ENCODE results near the gene PPP2R2C. TPM values are rescaled to one million over a fixed set of nuclear protein-coding genes. Genes with fewer than 3 reads are reported as not detected.
A peak's percentile ranks its signal among the peaks of the same experiment; 100 is the strongest.

The PPP2R2C gene
- total RNA-seq, 1 donor from 2014 or later, result 10.8 TPM

GRCh38 chr4:6461301-6462165, 10.9 kb downstream of the PPP2R2C start:
- no peaks in the 10 kb centered on the region for H3K9me3 Mint-ChIP-seq
- TF ChIP-seq CTCF (conservative IDR thresholded peaks at IDR 0.05), result no peak
- H3K4me3 Mint-ChIP-seq, result no peak overlapping the region
- H3K27me3 Mint-ChIP-seq, result peaks cover 68% of the 10 kb centered on the region
- H3K36me3 Mint-ChIP-seq, result peaks cover 3% of the 10 kb centered on the region
- no peaks in the 10 kb centered on the region for H3K4me1 Mint-ChIP-seq (ENCODE audit: unreplicated experiment)
- H3K27ac Mint-ChIP-seq, result no peak overlapping the region
- DNase-seq (ENCODE audit: extremely low spot score, unreplicated experiment), result peak; percentile 49

GRCh38 chr4:6460876-6461275, 11.5 kb downstream of the PPP2R2C start:
- no peaks in the 10 kb centered on the region for H3K9me3 Mint-ChIP-seq
- no peak overlapping the region for H3K27ac Mint-ChIP-seq
- peaks cover 3% of the 10 kb centered on the region for H3K36me3 Mint-ChIP-seq
- no peak for DNase-seq (ENCODE audit: extremely low spot score, unreplicated experiment)
- H3K27me3 Mint-ChIP-seq, result peaks cover 66% of the 10 kb centered on the region
- H3K4me3 Mint-ChIP-seq, result no peak overlapping the region
- H3K4me1 Mint-ChIP-seq (ENCODE audit: unreplicated experiment), result no peaks in the 10 kb centered on the region
- TF ChIP-seq CTCF (conservative IDR thresholded peaks at IDR 0.05), result no peak

GRCh38 chr4:6458528-6458927, 13.9 kb downstream of the PPP2R2C start:
- Mint-ChIP-seq H3K4me3 (no peak overlapping the region), H3K27me3 (peaks cover 63% of the 10 kb centered on the region), H3K9me3 (no peaks in the 10 kb centered on the region), H3K4me1 (ENCODE audit: unreplicated experiment) (no peaks in the 10 kb centered on the region), H3K27ac (no peak overlapping the region), H3K36me3 (peaks cover 3% of the 10 kb centered on the region)
- TF ChIP-seq CTCF (conservative IDR thresholded peaks at IDR 0.05), result no peak
- DNase-seq (ENCODE audit: extremely low spot score, unreplicated experiment), result no peak

GRCh38 chr4:6456450-6456849, 16.0 kb downstream of the PPP2R2C start:
- no peaks in the 10 kb centered on the region for H3K4me1 Mint-ChIP-seq (ENCODE audit: unreplicated experiment)
- peaks cover 59% of the 10 kb centered on the region for H3K27me3 Mint-ChIP-seq

GRCh38 chr4:6454112-6454910, 18.1 kb downstream of the PPP2R2C start:
- Mint-ChIP-seq H3K36me3 (peaks cover 3% of the 10 kb centered on the region), H3K27me3 (peaks cover 49% of the 10 kb centered on the region), H3K4me3 (no peak overlapping the region), H3K9me3 (no peaks in the 10 kb centered on the region), H3K27ac (no peak overlapping the region), H3K4me1 (ENCODE audit: unreplicated experiment) (no peaks in the 10 kb centered on the region)
- no peak for DNase-seq (ENCODE audit: extremely low spot score, unreplicated experiment)
- TF ChIP-seq CTCF (conservative IDR thresholded peaks at IDR 0.05), result no peak

More at GRCh38 chr4:6456450-6456849, 16.0 kb downstream of the PPP2R2C start:
- peaks cover 3% of the 10 kb centered on the region for H3K36me3 Mint-ChIP-seq
- TF ChIP-seq CTCF (conservative IDR thresholded peaks at IDR 0.05), result no peak
- H3K9me3 Mint-ChIP-seq, result no peaks in the 10 kb centered on the region
- H3K27ac Mint-ChIP-seq, result no peak overlapping the region
- no peak overlapping the region for H3K4me3 Mint-ChIP-seq
- no peak for DNase-seq (ENCODE audit: extremely low spot score, unreplicated experiment)
